Lower lobe of right lung (tissue), 2 donors: ENCODE results near the gene SNED1. TPM values are rescaled to one million over a fixed set of nuclear protein-coding genes. Genes with fewer than 3 reads are reported as not detected.

Experiments
- ATAC-seq, 2 donors: fragments of 200-7000 bp; cut with Tn5 transposase; one replicate each; pipeline ENCODE4 v1.9.1; 2020 to 2022; ENCODE audit warnings: mild to moderate bottlenecking in 2 of 2, moderate library complexity in 2 of 2
- DNase-seq: peaks from one replicate; pipeline ENCODE4 v3.0.0-alpha.2; 2020
- H3K27ac ChIP-seq: fragments of 200-600 bp; one replicate; pipeline ENCODE4 v1.8.0; 2022
- H3K27me3 ChIP-seq: fragments of 200-600 bp; one replicate; pipeline ENCODE4 v1.8.0; 2022; ENCODE audit warnings: low read depth
- H3K36me3 ChIP-seq: fragments of 200-600 bp; one replicate; pipeline ENCODE4 v1.8.0; 2022; ENCODE audit warnings: mild to moderate bottlenecking
- H3K4me1 ChIP-seq: fragments of 200-600 bp; one replicate; pipeline ENCODE4 v1.8.0; 2022
- H3K4me3 ChIP-seq: fragments of 200-600 bp; one replicate; pipeline ENCODE4 v1.8.0; 2022; ENCODE audit warnings: mild to moderate bottlenecking
- H3K9me3 ChIP-seq: fragments of 200-600 bp; one replicate; pipeline ENCODE4 v1.8.0; 2022
- CTCF ChIP-seq: fragments of 200-600 bp; IDR thresholded peaks from one replicate; pipeline ENCODE4 v1.8.0; 2022; ENCODE audit warnings: antibody characterized with exemption, mild to moderate bottlenecking
- intact Hi-C: fragments of 100-400 bp; cut with DNase I; formaldehyde crosslinking; loops from one replicate; pipeline ENCODE4 v1.11.0; 2022
- total RNA-seq: library from RNA; stranded (reverse); fragmentation: NEBNext Ultra II Directional; extraction: Animal tissue kit (Norgen Biotek cat#: 25700); gene quantifications from one replicate; pipeline ENCODE4 v1.2.1, GENCODE V29; 2021
- donor health status: DM: no; HTN: yes; CAD: no; lungs with severe emphysema.

SNED1 gene
- total RNA-seq, 1 donor from 2014 or later, result 36.2 TPM

GRCh38 chr2:240959214-240959940 is 39.0 kb upstream of the SNED1 start:
- intact Hi-C loops, result no loop called here
- no peak for DNase-seq
- H3K36me3 ChIP-seq, result no peaks in the 10 kb centered on the region
- H3K9me3 ChIP-seq, result no peaks in the 10 kb centered on the region
- no peak for TF ChIP-seq CTCF
- ATAC-seq, result no peak
- no peak overlapping the region for H3K4me3 ChIP-seq
- H3K27ac ChIP-seq, result no peak overlapping the region
- no peaks in the 10 kb centered on the region for H3K27me3 ChIP-seq
- peaks cover 25% of the 10 kb centered on the region for H3K4me1 ChIP-seq

- Histone ChIP-seq H3K9me3 (no peaks in the 10 kb centered on the region), H3K4me1 (peaks cover 30% of the 10 kb centered on the region), H3K4me3 (no peak overlapping the region), H3K36me3 (no peaks in the 10 kb centered on the region), H3K27ac (peak overlapping the region; percentile 56), H3K27me3 (no peaks in the 10 kb centered on the region)
- ATAC-seq (no peak), DNase-seq (no peak)
- intact Hi-C loops, result no loop called here
- no peak for TF ChIP-seq CTCF
Measured at GRCh38 chr2:240959941-240960308, 38.5 kb upstream of the SNED1 start.

- Histone ChIP-seq H3K36me3 (no peaks in the 10 kb centered on the region), H3K9me3 (no peaks in the 10 kb centered on the region), H3K4me1 (peaks cover 35% of the 10 kb centered on the region), H3K4me3 (no peak overlapping the region), H3K27ac (peak overlapping the region; percentile 56), H3K27me3 (no peaks in the 10 kb centered on the region)
- ATAC-seq (peak; percentile 65 to 70), DNase-seq (peak; percentile 78)
- TF ChIP-seq CTCF, result no peak
- intact Hi-C loops, result no loop called here
Measured at GRCh38 chr2:240960309-240960970, 38.0 kb upstream of the SNED1 start.

GRCh38 chr2:240960971-240961876 is 37.2 kb upstream of the SNED1 start:
- intact Hi-C loops, result no loop called here
- no peak overlapping the region for H3K27ac ChIP-seq
- peaks cover 36% of the 10 kb centered on the region for H3K4me1 ChIP-seq
- no peaks in the 10 kb centered on the region for H3K36me3 ChIP-seq
- DNase-seq (no peak), ATAC-seq (peak; percentile 4 to 30)
- TF ChIP-seq CTCF, result no peak
- no peaks in the 10 kb centered on the region for H3K27me3 ChIP-seq
- no peak overlapping the region for H3K4me3 ChIP-seq
- no peaks in the 10 kb centered on the region for H3K9me3 ChIP-seq

GRCh38 chr2:240961910-240962299 is 36.5 kb upstream of the SNED1 start:
- H3K36me3 ChIP-seq, result no peaks in the 10 kb centered on the region
- intact Hi-C loops, result no loop called here
- no peaks in the 10 kb centered on the region for H3K9me3 ChIP-seq
- no peak overlapping the region for H3K4me3 ChIP-seq
- TF ChIP-seq CTCF, result no peak
- no peak overlapping the region for H3K27ac ChIP-seq
- H3K27me3 ChIP-seq, result no peaks in the 10 kb centered on the region
- ATAC-seq (no peak), DNase-seq (no peak)
- H3K4me1 ChIP-seq, result peaks cover 36% of the 10 kb centered on the region
